Trophoblast cell (in vitro differentiated cells and primary cell): Measurements from ENCODE around the gene STARD13.

Experiments
- DNase-seq, 2 donors: peaks; one replicate each; pipeline ENCODE4 v3.0.0-alpha.2; 2016
- H2AFZ ChIP-seq: 2 replicates; pipeline ENCODE4 v1.6.1; 2013; ENCODE audit warnings: low read length, moderate library complexity, mild to moderate bottlenecking; ENCODE audit not compliant: insufficient read depth, poor library complexity
- H2AK5ac ChIP-seq: 2 replicates; pipeline ENCODE4 v1.6.1; 2013; ENCODE audit warnings: mild to moderate bottlenecking, low read length
- H2BK120ac ChIP-seq: 2 replicates; pipeline ENCODE4 v1.6.1; 2013; ENCODE audit warnings: low read length, mild to moderate bottlenecking, moderate library complexity; ENCODE audit not compliant: insufficient read depth, poor library complexity
- H2BK12ac ChIP-seq: 2 replicates; pipeline ENCODE4 v1.6.1; 2013; ENCODE audit warnings: mild to moderate bottlenecking, low read length, moderate library complexity
- H2BK5ac ChIP-seq: 2 replicates; pipeline ENCODE4 v1.6.1; 2013; ENCODE audit warnings: low read length, low read depth, moderate library complexity, mild to moderate bottlenecking; ENCODE audit not compliant: poor library complexity
- H3K14ac ChIP-seq: 2 replicates; pipeline ENCODE4 v1.6.1; 2013; ENCODE audit warnings: mild to moderate bottlenecking, low read length
- H3K18ac ChIP-seq: 2 replicates; pipeline ENCODE4 v1.6.1; 2013; ENCODE audit warnings: mild to moderate bottlenecking, low read length
- H3K23ac ChIP-seq: 2 replicates; pipeline ENCODE4 v1.6.1; 2013; ENCODE audit warnings: low read length
- H3K27ac ChIP-seq: 2 replicates; pipeline ENCODE4 v1.5.1; 2013; ENCODE audit warnings: low read depth, mild to moderate bottlenecking, inconsistent platforms, low read length, moderate library complexity
- H3K27me3 ChIP-seq: 2 replicates; pipeline ENCODE4 v1.6.1; 2013; ENCODE audit warnings: inconsistent platforms, mild to moderate bottlenecking, low read length, moderate library complexity; ENCODE audit not compliant: insufficient read depth
- H3K36me3 ChIP-seq, 2 experiments: 1 replicate in 1 of 2; 2 replicates in 1 of 2; pipeline ENCODE4 v1.6.1; 2013; ENCODE audit warnings: low read length in 2 of 2, mild to moderate bottlenecking in 2 of 2, moderate library complexity in 1 of 2; ENCODE audit not compliant: insufficient read depth in 2 of 2, control insufficient read depth in 1 of 2
- H3K4ac ChIP-seq: 2 replicates; pipeline ENCODE4 v1.6.1; 2013; ENCODE audit warnings: low read depth, mild to moderate bottlenecking, low read length, moderate library complexity
- H3K4me1 ChIP-seq, 2 experiments: 1 replicate in 1 of 2; 2 replicates in 1 of 2; pipeline ENCODE4 v1.6.1; 2013; ENCODE audit warnings: low read length in 2 of 2, mild to moderate bottlenecking in 2 of 2, moderate library complexity in 1 of 2; ENCODE audit not compliant: insufficient read depth in 2 of 2, control insufficient read depth in 1 of 2
- H3K4me2 ChIP-seq: 2 replicates; pipeline ENCODE4 v1.6.1; 2013; ENCODE audit warnings: inconsistent platforms, mild to moderate bottlenecking, low read length, moderate library complexity
- H3K4me3 ChIP-seq: 2 replicates; pipeline ENCODE4 v1.5.1; 2013; ENCODE audit warnings: mild to moderate bottlenecking, low read depth, low read length, inconsistent platforms
- H3K79me1 ChIP-seq: one replicate; pipeline ENCODE4 v1.6.1; 2013; ENCODE audit warnings: low read length
- H3K79me2 ChIP-seq: 2 replicates; pipeline ENCODE4 v1.6.1; 2013; ENCODE audit warnings: low read length, mild to moderate bottlenecking; ENCODE audit not compliant: control insufficient read depth, insufficient read depth, poor library complexity
- H3K9ac ChIP-seq: 2 replicates; pipeline ENCODE4 v1.6.1; 2013; ENCODE audit warnings: mild to moderate bottlenecking, low read length
- H3K9me3 ChIP-seq: 2 replicates; pipeline ENCODE4 v1.6.1; 2013; ENCODE audit warnings: low read depth, mild to moderate bottlenecking, control low read depth, inconsistent platforms, low read length; ENCODE audit not compliant: insufficient read depth
- H4K12ac ChIP-seq: 2 replicates; pipeline ENCODE4 v1.6.1; 2013; ENCODE audit warnings: low read depth, mild to moderate bottlenecking, low read length, moderate library complexity
- H4K8ac ChIP-seq: 2 replicates; pipeline ENCODE4 v1.6.1; 2013; ENCODE audit warnings: low read depth, mild to moderate bottlenecking, low read length, moderate library complexity
- H4K91ac ChIP-seq: one replicate; pipeline ENCODE4 v1.6.1; 2013; ENCODE audit warnings: low read depth, mild to moderate bottlenecking, low read length, moderate library complexity
- WGBS: extraction: QIAGEN DNeasy Blood & Tissue Kit; methylation state at CpG from one replicate; pipeline ENCODE4 v1.1.7; 2013; ENCODE audit warnings: missing lambda C conversion rate; ENCODE audit not compliant: insufficient read length, insufficient coverage; ENCODE audit errors: extremely low coverage; 5-methylcytosine and 5-hydroxymethylcytosine counted together

Gene STARD13

DNA sequence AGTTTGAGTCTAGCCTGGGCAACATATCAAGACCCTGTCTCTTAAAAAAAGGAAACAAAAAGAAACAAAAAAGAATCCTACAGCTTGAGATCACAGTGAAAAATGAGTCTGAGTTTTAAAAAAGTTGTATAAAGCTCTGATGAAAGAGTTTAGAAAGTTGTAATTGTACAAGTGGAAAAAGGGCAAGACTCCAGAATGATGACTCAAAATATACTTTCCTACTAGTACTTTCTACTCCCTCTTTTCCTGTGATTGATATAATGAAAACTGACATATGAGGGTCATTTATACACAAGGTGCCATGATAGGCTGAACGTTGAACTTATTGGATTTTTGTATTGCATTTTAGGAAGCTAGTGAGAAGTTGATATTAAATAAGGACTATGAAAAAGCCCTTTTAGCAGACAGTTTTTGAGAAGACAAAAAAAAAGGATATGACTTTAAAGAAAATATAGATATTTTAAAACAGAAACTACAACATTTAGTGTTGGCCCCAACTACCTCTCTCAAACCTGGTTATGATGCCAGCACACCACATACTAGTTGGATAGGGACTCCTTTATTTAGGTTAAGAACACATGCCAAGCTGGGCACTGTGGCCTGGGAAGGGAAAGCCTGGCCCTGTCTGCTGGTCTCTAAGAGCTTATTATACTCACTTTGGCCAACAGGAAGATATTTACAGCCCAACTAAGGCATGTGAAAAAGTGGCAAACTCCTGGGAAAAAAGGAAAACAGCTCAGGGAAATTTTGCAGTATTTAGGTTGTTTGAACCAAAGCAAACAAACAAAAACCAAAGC, 152.7 kb downstream of the STARD13 start:
- H4K12ac ChIP-seq, result no peak overlapping the region
- H3K4me1 ChIP-seq, result no peaks in the 10 kb centered on the region
- H3K27ac ChIP-seq, result no peak overlapping the region
- H3K9ac ChIP-seq, result no peak overlapping the region
- H2BK5ac ChIP-seq, result no peak overlapping the region
- no peak overlapping the region for H3K4ac ChIP-seq
- H3K23ac ChIP-seq, result no peak overlapping the region
- H3K27me3 ChIP-seq, result no peaks in the 10 kb centered on the region
- H3K36me3 ChIP-seq, result peaks cover 8 to 16% of the 10 kb centered on the region in 2 experiments
- H3K4me2 ChIP-seq, result no peak overlapping the region
- H4K91ac ChIP-seq, result no peak overlapping the region
- H4K8ac ChIP-seq, result no peak overlapping the region
- WGBS, result no CpG with 5 or more reads among the region's 1 CpG
- no peak overlapping the region for H3K4me3 ChIP-seq
- H3K79me1 ChIP-seq, result no peaks in the 10 kb centered on the region
- H2AK5ac ChIP-seq, result no peak overlapping the region
- no peak overlapping the region for H2BK120ac ChIP-seq
- H2BK12ac ChIP-seq, result no peak overlapping the region
- no peak for DNase-seq
- H3K14ac ChIP-seq, result no peak overlapping the region
- peaks cover 1% of the 10 kb centered on the region for H3K9me3 ChIP-seq
- H3K18ac ChIP-seq, result no peak overlapping the region
- H2AFZ ChIP-seq, result no peak overlapping the region
- H3K79me2 ChIP-seq, result no peaks in the 10 kb centered on the region

DNA sequence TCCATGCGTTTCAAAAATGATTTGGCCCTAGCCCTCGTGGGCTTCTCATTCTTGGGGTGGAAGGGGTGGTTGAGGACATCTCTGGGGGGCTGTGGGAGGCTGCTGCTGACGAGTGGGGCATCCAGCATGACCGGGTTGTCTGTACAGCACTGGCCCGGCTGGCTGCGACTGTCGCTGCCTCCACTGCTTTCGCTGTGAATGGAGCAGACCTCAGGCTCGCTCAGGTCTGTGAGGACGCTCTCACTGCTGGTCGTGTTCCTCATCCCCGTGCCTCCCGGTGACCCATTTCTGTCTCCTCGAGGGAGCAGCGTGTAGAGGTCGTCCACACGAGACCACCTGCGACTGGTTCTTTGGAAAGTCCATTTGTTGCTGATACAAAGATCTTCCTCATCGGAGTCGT, 155.7 kb downstream of the STARD13 start:
- H3K14ac ChIP-seq, result no peak overlapping the region
- H4K8ac ChIP-seq, result no peak overlapping the region
- H2BK5ac ChIP-seq, result no peak overlapping the region
- no peaks in the 10 kb centered on the region for H3K27me3 ChIP-seq
- no peak overlapping the region for H2AFZ ChIP-seq
- H3K27ac ChIP-seq, result no peak overlapping the region
- H3K79me2 ChIP-seq, result no peaks in the 10 kb centered on the region
- H3K9ac ChIP-seq, result no peak overlapping the region
- no peak overlapping the region for H3K4ac ChIP-seq
- H3K36me3 ChIP-seq, result peaks cover 11 to 20% of the 10 kb centered on the region in 2 experiments
- no peak overlapping the region for H4K12ac ChIP-seq
- H4K91ac ChIP-seq, result no peak overlapping the region
- no peak overlapping the region for H3K18ac ChIP-seq
- no peaks in the 10 kb centered on the region for H3K79me1 ChIP-seq
- no peak overlapping the region for H2BK12ac ChIP-seq
- H2AK5ac ChIP-seq, result no peak overlapping the region
- H3K9me3 ChIP-seq, result peaks cover 1% of the 10 kb centered on the region
- no peak overlapping the region for H2BK120ac ChIP-seq
- H3K4me3 ChIP-seq, result no peak overlapping the region
- no peak overlapping the region for H3K4me2 ChIP-seq
- no CpG with 5 or more reads among the region's 20 CpGs for WGBS
- no peak for DNase-seq
- peaks cover 4 to 8% of the 10 kb centered on the region in 2 experiments for H3K4me1 ChIP-seq
- no peak overlapping the region for H3K23ac ChIP-seq

DNA sequence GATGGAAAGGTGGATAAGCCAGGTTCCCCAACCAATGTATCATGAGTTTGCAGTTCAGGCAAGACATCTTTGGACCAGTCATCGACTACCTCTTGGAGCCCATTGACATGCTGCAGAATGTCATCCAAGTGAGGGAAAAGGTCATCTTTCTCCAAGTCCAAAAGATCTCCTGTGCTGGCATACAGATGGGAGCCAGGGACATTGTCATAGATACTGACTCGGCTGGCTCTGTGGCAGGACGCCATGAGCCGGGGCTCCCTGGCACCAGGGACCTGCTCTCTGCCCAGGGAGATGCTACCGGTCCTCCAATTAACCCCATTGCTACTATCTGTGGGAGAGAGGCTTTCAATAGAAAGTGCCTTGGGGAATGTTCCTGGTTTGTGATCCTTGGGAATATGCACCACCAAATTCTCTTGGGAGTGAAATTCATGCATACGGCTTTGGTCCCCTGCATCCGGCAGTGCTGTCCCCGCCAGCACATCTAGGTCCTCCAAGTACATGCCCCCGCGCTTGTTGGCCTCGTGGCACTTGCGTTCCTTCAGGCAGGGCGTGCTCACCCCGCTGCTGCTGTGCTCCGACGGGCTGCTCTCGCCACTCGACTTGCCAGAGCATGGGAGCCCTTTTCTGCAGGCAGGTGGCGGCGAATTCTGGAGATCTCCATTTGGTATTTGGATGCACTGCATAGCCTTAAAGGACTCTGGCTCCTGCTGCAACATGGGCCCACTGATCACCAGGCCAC, 156.3 kb downstream of the STARD13 start:
- Histone ChIP-seq H3K79me1 (no peaks in the 10 kb centered on the region), H3K79me2 (no peaks in the 10 kb centered on the region), H3K9me3 (peaks cover 1% of the 10 kb centered on the region), H2BK120ac (no peak overlapping the region), H3K4me1 (peaks cover 4 to 8% of the 10 kb centered on the region in 2 experiments), H4K8ac (no peak overlapping the region), H3K4me2 (no peak overlapping the region), H3K36me3 (peaks cover 11 to 20% of the 10 kb centered on the region in 2 experiments), H3K18ac (no peak overlapping the region), H3K23ac (no peak overlapping the region), H3K4ac (no peak overlapping the region), H3K14ac (no peak overlapping the region), H2BK12ac (no peak overlapping the region), H4K12ac (no peak overlapping the region), H3K4me3 (no peak overlapping the region), H3K9ac (no peak overlapping the region), H2AK5ac (no peak overlapping the region), H4K91ac (no peak overlapping the region), H2BK5ac (no peak overlapping the region), H2AFZ (no peak overlapping the region), H3K27ac (no peak overlapping the region), H3K27me3 (no peaks in the 10 kb centered on the region)
- no CpG with 5 or more reads among the region's 20 CpGs for WGBS
- no peak for DNase-seq

DNA sequence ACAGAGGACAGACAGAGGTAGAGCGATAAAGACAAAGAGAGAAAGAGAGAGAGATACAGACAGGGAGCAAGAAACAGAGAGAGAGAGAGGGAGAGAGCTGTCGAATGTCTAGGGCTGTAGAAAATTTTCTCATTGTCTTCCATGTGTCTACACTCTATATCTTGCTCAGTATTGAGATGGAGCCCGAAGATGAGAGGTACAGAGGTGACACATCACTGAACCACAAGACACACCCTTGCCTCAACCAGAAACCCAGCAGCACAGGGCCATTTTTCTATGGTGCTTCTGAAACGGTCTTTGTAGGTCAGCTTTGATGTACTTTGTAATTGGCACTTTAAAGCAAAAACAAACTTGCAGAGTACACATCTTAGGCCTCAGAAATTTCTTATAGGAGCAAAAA, 157.4 kb downstream of the STARD13 start:
- no peak overlapping the region for H2AK5ac ChIP-seq
- no peak overlapping the region for H2BK120ac ChIP-seq
- H3K4me1 ChIP-seq, result peaks cover 4 to 10% of the 10 kb centered on the region in 2 experiments
- no peak overlapping the region for H3K23ac ChIP-seq
- H4K12ac ChIP-seq, result no peak overlapping the region
- H3K4ac ChIP-seq, result no peak overlapping the region
- no peak overlapping the region for H4K91ac ChIP-seq
- no peak overlapping the region for H2AFZ ChIP-seq
- no peak overlapping the region for H3K14ac ChIP-seq
- H3K9me3 ChIP-seq, result peaks cover 1% of the 10 kb centered on the region
- H3K27me3 ChIP-seq, result no peaks in the 10 kb centered on the region
- H3K79me1 ChIP-seq, result no peaks in the 10 kb centered on the region
- no peak overlapping the region for H3K4me2 ChIP-seq
- no peak overlapping the region for H4K8ac ChIP-seq
- no peak overlapping the region for H3K18ac ChIP-seq
- H3K9ac ChIP-seq, result no peak overlapping the region
- H3K4me3 ChIP-seq, result no peak overlapping the region
- no peak for DNase-seq
- H2BK12ac ChIP-seq, result no peak overlapping the region
- H3K27ac ChIP-seq, result no peak overlapping the region
- no CpG with 5 or more reads among the region's 4 CpGs for WGBS
- H3K79me2 ChIP-seq, result no peaks in the 10 kb centered on the region
- H2BK5ac ChIP-seq, result no peak overlapping the region
- peaks cover 15 to 23% of the 10 kb centered on the region in 2 experiments for H3K36me3 ChIP-seq
